SK-N-MC (cell line): ENCODE results near the gene TRIM44.

Experiments used
- EZH2 ChIP-seq: fragments of 200-600 bp; sonication (generic); IDR thresholded peaks from one replicate; pipeline ENCODE4 v1.6.1; 2017; ENCODE audit warnings: antibody characterized with exemption
- FOXP2 ChIP-seq: optimal IDR thresholded peaks from 2 replicates; pipeline ENCODE3; 2011; ENCODE audit warnings: mild to moderate bottlenecking, moderate library complexity; ENCODE audit not compliant: insufficient read depth; ENCODE audit errors: extremely low read length, control extremely low read depth
- POLR2AphosphoS5 ChIP-seq: IDR thresholded peaks from 2 replicates; pipeline ENCODE4 v1.6.1; 2012; ENCODE audit warnings: mild to moderate bottlenecking, low read depth, low read length, borderline replicate concordance

- TF ChIP-seq POLR2AphosphoS5 (no peak), EZH2 (no peak), FOXP2 (no peak)
Measured at GRCh38 chr11:35735903-35736302, 73.3 kb downstream of the TRIM44 start.
